SK-N-SH (cell line): ENCODE results near the gene DOC2A. TPM values are rescaled to one million over a fixed set of nuclear protein-coding genes. Genes with fewer than 3 reads are reported as not detected.

Experiments
- CTCF ChIA-PET: fragments of 300-600, 350-600 bp; formaldehyde crosslinking; extraction: SDS; loops from one replicate; lab custom pipeline; 2021; lab: Yijun Ruan, JAX
- POLR2A ChIA-PET: fragments of 350-600 bp; sonication (Branson Sonifier 250); formaldehyde crosslinking; extraction: SDS; loops from one replicate; lab custom pipeline; 2020; ENCODE audit warnings: antibody characterized with exemption, inconsistent platforms; lab: Yijun Ruan, JAX
- DNase-seq: peaks from one replicate; pipeline ENCODE4 v3.0.0; 2012
- H2AFZ ChIP-seq: fragments of 200-600 bp; sonication (generic); 2 replicates; pipeline ENCODE4 v1.8.1; 2016; ENCODE audit warnings: antibody characterized with exemption, mild to moderate bottlenecking, low read depth
- H3F3A ChIP-seq: fragments of 200-600 bp; sonication (generic); replicated peaks from 2 replicates; pipeline ENCODE3; 2016; ENCODE audit warnings: antibody characterized with exemption, mild to moderate bottlenecking; ENCODE audit not compliant: insufficient read depth
- H3K27ac ChIP-seq, 2 experiments: fragments of 200-500 bp in 1 of 2; fragments of 200-600 bp in 1 of 2; sonication (Bioruptor generic) in 1 of 2; sonication (generic), shearing (Covaris generic) in 1 of 2; 2 replicates each; pipeline versions ENCODE4 v1.5.1 to v1.6.1; 2014 to 2016; ENCODE audit warnings: low read depth in 2 of 2, inconsistent platforms in 1 of 2, low read length in 1 of 2, mild to moderate bottlenecking in 1 of 2, mixed read lengths in 1 of 2
- H3K27me3 ChIP-seq: fragments of 200-600 bp; sonication (generic), shearing (Covaris generic); 2 replicates; pipeline ENCODE4 v1.6.1; 2016; ENCODE audit warnings: mixed run types; ENCODE audit not compliant: insufficient read depth
- H3K36me3 ChIP-seq, 2 experiments: fragments of 200-500 bp in 1 of 2; fragments of 200-600 bp in 1 of 2; sonication (Bioruptor generic) in 1 of 2; sonication (generic) in 1 of 2; replicated peaks in 1 of 2; 2 replicates each; pipeline versions ENCODE3 to v1.5.1; 2014 to 2016; ENCODE audit warnings: low read length in 1 of 2, mild to moderate bottlenecking in 1 of 2; ENCODE audit not compliant: insufficient read depth in 2 of 2, control insufficient read depth in 1 of 2
- H3K4me1 ChIP-seq, 2 experiments: fragments of 200-500 bp in 1 of 2; fragments of 200-600 bp in 1 of 2; sonication (Bioruptor generic) in 1 of 2; sonication (generic), shearing (Covaris generic) in 1 of 2; 2 replicates each; pipeline versions ENCODE4 v1.5.1 to v1.6.1; 2014 to 2016; ENCODE audit warnings: low read depth in 1 of 2, low read length in 1 of 2, mixed run types in 1 of 2; ENCODE audit not compliant: insufficient read depth in 2 of 2, control insufficient read depth in 1 of 2
- H3K4me2 ChIP-seq: fragments of 200-600 bp; sonication (generic), shearing (Covaris generic); 2 replicates; pipeline ENCODE4 v1.6.1; 2017; ENCODE audit warnings: mixed run types
- H3K4me3 ChIP-seq, 2 experiments: fragments of 200-500 bp in 1 of 2; fragments of 200-600 bp in 1 of 2; sonication (Bioruptor generic) in 1 of 2; sonication (generic), shearing (Covaris generic) in 1 of 2; 2 replicates each; pipeline versions ENCODE4 v1.5.1 to v1.8.1; 2014 to 2016; ENCODE audit warnings: low read depth in 2 of 2, inconsistent platforms in 1 of 2, low read length in 1 of 2, mild to moderate bottlenecking in 1 of 2, mixed read lengths in 1 of 2, moderate library complexity in 1 of 2
- H3K79me2 ChIP-seq: fragments of 200-600 bp; sonication (generic); 2 replicates; pipeline ENCODE4 v1.8.1; 2017; ENCODE audit warnings: mild to moderate bottlenecking; ENCODE audit not compliant: insufficient read depth
- H3K9ac ChIP-seq: fragments of 200-600 bp; sonication (generic); 2 replicates; pipeline ENCODE4 v1.6.1; 2017; ENCODE audit warnings: mixed run types
- H3K9me2 ChIP-seq: fragments of 200-600 bp; sonication (generic); 2 replicates; pipeline ENCODE4 v1.6.1; 2017; ENCODE audit warnings: mixed run types
- H3K9me3 ChIP-seq: fragments of 200-600 bp; sonication (generic); 2 replicates; pipeline ENCODE4 v1.6.1; 2017; ENCODE audit warnings: mixed run types, mild to moderate bottlenecking, moderate library complexity
- H4K20me1 ChIP-seq: fragments of 200-600 bp; sonication (generic); 2 replicates; pipeline ENCODE4 v1.6.1; 2017; ENCODE audit warnings: mild to moderate bottlenecking, mixed run types; ENCODE audit not compliant: insufficient read depth
- CHD2 ChIP-seq: fragments of 150-350 bp; IDR thresholded peaks from 2 replicates; pipeline ENCODE4 v1.6.1; 2018; ENCODE audit warnings: low read length; ENCODE audit not compliant: partially characterized antibody
- EP300 ChIP-seq, 2 experiments: IDR thresholded peaks; 2 replicates each; pipeline versions ENCODE4 v1.4.0 to v1.6.1; 2012; ENCODE audit warnings: borderline replicate concordance in 1 of 2, low read depth in 1 of 2, low read length in 1 of 2
- EZH2phosphoT487 ChIP-seq: fragments of 200-600 bp; sonication (generic); IDR thresholded peaks from 2 replicates; pipeline ENCODE4 v1.6.1; 2017; ENCODE audit warnings: low read depth, mixed run types, mild to moderate bottlenecking, antibody characterized with exemption, moderate library complexity, borderline replicate concordance
- FOXJ3 ChIP-seq: sonication (generic); formaldehyde crosslinking; IDR thresholded peaks from 2 replicates; pipeline ENCODE4 v1.5.1; 2020; ENCODE audit warnings: mild to moderate bottlenecking, missing genetic modification reagents
- FOXM1 ChIP-seq: IDR thresholded peaks from 2 replicates; pipeline ENCODE4 v1.4.0; 2012; ENCODE audit warnings: low read depth, mild to moderate bottlenecking
- MXI1 ChIP-seq: IDR thresholded peaks from 2 replicates; pipeline ENCODE4 v1.6.1; 2012; ENCODE audit warnings: mild to moderate bottlenecking, low read depth, low read length, improper control_type of control experiment
- NFIC ChIP-seq: IDR thresholded peaks from 2 replicates; pipeline ENCODE4 v1.4.0; 2012; ENCODE audit warnings: borderline replicate concordance
- NRF1 ChIP-seq: IDR thresholded peaks from 2 replicates; pipeline ENCODE4 v1.6.1; 2012; ENCODE audit warnings: low read depth, mild to moderate bottlenecking, low read length
- RAD21 ChIP-seq: IDR thresholded peaks from 2 replicates; pipeline ENCODE4 v1.6.1; 2012; ENCODE audit warnings: mild to moderate bottlenecking, low read length
- RCOR1 ChIP-seq: fragments of 150-350 bp; IDR thresholded peaks from 2 replicates; pipeline ENCODE4 v1.6.1; 2017; ENCODE audit warnings: antibody characterized with exemption, low read length
- RFX5 ChIP-seq: IDR thresholded peaks from 2 replicates; pipeline ENCODE4 v1.6.1; 2012; ENCODE audit warnings: mild to moderate bottlenecking, improper control_type of control experiment, low read length
- RXRA ChIP-seq: IDR thresholded peaks from 2 replicates; pipeline ENCODE4 v1.4.0; 2012; ENCODE audit warnings: low read depth, mild to moderate bottlenecking, borderline replicate concordance
- SIN3A ChIP-seq: IDR thresholded peaks from 2 replicates; pipeline ENCODE4 v1.6.1; 2012; ENCODE audit warnings: low read depth, mild to moderate bottlenecking, low read length, moderate library complexity, borderline replicate concordance
- SMC3 ChIP-seq: IDR thresholded peaks from 2 replicates; pipeline ENCODE4 v1.6.1; 2012; ENCODE audit warnings: low read depth, low read length, improper control_type of control experiment
- YY1 ChIP-seq: IDR thresholded peaks from 2 replicates; pipeline ENCODE4 v1.4.0; 2012; ENCODE audit warnings: low read depth, mild to moderate bottlenecking
- WGBS: methylation state at CpG from one replicate; pipeline ENCODE4 v1.1.6; 2017; ENCODE audit warnings: low lambda C conversion rate; 5-methylcytosine and 5-hydroxymethylcytosine counted together
- polyA plus RNA-seq, 3 experiments: library from polyadenylated mRNA; depleted of rRNA; stranded (reverse); fragments of >200 nt; gene quantifications; 2 replicates each; pipeline ENCODE4 v1.2.3, GENCODE V29; 2012
- TF ChIP-seq, protein P1 (sequence below): IDR thresholded peaks from 2 replicates; pipeline ENCODE4 v1.4.0; 2012; ENCODE audit warnings: low read depth, borderline replicate concordance
- TF ChIP-seq, protein P2 (sequence below): IDR thresholded peaks from 2 replicates; pipeline ENCODE4; 2012
- TF ChIP-seq, protein P3 (sequence below): IDR thresholded peaks from 2 replicates; pipeline ENCODE4 v1.4.0; 2012; ENCODE audit warnings: low read depth

DOC2A gene
- polyA plus RNA-seq, 1 of the 3 experiments (the other 2 are of a cell fraction) = 10.4 TPM

DNA sequence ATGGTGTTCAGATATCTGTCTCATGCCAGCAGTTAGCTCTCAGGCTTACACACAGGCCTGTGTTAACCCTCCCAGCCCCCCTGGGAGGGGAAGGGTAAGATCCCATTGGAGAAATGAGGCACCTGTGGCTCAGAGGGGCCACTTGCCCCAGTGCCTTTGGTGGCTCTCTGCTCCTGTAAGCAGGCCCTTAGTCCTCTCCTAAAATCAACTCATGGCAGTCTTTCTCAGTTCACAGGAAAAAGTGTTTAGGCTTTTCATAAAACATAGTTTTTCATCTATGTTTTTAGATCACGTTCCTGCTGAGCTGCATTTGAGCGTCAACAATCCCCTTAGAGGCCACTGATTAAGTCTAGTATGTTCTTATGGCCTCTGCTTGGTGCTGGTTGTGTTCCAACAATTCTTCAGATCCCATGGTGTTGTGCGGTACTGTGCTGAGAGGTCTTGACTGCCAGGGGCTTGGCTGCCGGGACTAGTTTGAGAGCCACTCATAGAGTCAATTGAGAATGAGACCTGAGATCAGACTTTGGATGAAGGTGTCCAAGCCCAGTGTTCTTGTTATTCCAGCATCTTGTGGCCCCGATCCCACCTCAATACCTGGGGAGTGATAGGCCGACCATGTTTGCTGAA, 26.6 kb downstream of the DOC2A start:
- DNase-seq = no peak
- no peak overlapping the region for H3K4me3 ChIP-seq
- no peak overlapping the region for H3K27ac ChIP-seq
- no peaks in the 10 kb centered on the region for H3K4me1 ChIP-seq
- no peaks in the 10 kb centered on the region for H3K79me2 ChIP-seq
- H2AFZ ChIP-seq = no peak overlapping the region
- ChIA-PET CTCF (no interaction called here), POLR2A (no interaction called here)
- H3K36me3 ChIP-seq = peaks cover 40 to 97% of the 10 kb centered on the region in 2 experiments
- no peaks in the 10 kb centered on the region for H3K9me3 ChIP-seq
- no peaks in the 10 kb centered on the region for H4K20me1 ChIP-seq
- no peak overlapping the region for H3K9ac ChIP-seq
- H3K27me3 ChIP-seq = no peaks in the 10 kb centered on the region
- H3F3A ChIP-seq = no peaks in the 10 kb centered on the region
- TF ChIP-seq EP300 (IDR thresholded peaks at IDR 0.05; ENCODE audit: borderline replicate concordance in 1 of 2, low read depth in 1 of 2, low read length in 1 of 2) = no peak
- no peak for TF ChIP-seq RAD21
- no peak for TF ChIP-seq NRF1
- TF ChIP-seq SMC3 = no peak
- no peak for TF ChIP-seq RCOR1
- TF ChIP-seq, protein P1, sequence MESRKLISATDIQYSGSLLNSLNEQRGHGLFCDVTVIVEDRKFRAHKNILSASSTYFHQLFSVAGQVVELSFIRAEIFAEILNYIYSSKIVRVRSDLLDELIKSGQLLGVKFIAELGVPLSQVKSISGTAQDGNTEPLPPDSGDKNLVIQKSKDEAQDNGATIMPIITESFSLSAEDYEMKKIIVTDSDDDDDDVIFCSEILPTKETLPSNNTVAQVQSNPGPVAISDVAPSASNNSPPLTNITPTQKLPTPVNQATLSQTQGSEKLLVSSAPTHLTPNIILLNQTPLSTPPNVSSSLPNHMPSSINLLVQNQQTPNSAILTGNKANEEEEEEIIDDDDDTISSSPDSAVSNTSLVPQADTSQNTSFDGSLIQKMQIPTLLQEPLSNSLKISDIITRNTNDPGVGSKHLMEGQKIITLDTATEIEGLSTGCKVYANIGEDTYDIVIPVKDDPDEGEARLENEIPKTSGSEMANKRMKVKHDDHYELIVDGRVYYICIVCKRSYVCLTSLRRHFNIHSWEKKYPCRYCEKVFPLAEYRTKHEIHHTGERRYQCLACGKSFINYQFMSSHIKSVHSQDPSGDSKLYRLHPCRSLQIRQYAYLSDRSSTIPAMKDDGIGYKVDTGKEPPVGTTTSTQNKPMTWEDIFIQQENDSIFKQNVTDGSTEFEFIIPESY = no peak
- TF ChIP-seq, protein P2, sequence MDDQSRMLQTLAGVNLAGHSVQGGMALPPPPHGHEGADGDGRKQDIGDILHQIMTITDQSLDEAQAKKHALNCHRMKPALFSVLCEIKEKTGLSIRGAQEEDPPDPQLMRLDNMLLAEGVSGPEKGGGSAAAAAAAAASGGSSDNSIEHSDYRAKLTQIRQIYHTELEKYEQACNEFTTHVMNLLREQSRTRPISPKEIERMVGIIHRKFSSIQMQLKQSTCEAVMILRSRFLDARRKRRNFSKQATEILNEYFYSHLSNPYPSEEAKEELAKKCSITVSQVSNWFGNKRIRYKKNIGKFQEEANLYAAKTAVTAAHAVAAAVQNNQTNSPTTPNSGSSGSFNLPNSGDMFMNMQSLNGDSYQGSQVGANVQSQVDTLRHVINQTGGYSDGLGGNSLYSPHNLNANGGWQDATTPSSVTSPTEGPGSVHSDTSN = no peak
- TF ChIP-seq CHD2 = no peak
- TF ChIP-seq EZH2phosphoT487 = no peak
- TF ChIP-seq NFIC = no peak
- H3K4me2 ChIP-seq = no peak overlapping the region
- H3K9me2 ChIP-seq = no peaks in the 10 kb centered on the region
- 89% methylated on average over 5 of the region's 6 CpGs for WGBS

DNA sequence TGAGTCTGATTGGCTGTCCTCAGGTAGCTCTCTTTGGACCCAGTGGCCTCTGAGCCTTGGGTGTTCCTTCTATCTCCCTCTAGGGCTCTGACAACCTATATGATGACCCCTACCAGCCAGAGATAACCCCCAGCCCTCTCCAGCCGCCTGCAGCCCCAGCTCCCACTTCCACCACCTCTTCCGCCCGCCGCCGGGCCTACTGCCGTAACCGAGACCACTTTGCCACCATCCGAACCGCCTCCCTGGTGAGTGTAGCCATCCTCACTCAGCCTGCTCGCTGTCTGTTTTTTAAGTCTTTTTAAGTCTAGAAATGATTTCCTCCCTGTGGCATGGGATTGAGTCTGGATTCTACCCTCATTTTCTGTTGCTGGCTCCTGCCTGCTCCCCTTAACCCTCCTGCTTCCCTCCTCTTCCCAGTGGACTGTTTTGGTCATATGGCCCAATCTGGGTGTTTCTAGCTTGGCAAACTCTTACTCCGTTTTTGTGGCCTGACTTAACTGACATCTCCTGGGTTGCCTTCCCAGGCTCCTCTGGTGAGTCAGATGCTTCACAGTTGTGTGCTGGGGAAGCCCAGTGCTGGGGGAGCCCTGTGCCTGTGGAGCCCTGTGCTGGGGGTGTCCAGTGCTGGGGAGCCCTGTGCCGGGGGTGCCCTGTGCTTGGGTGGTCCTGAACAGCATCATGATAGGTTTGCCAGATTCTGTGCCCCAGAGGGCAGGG, 27.2 kb downstream of the DOC2A start:
- no peak for DNase-seq
- H3K9ac ChIP-seq = no peak overlapping the region
- POLR2A ChIA-PET = interaction anchor here (1.0 kb wide), 1 partner anchor 10 kb away, joined by 3 read pairs; no protein-coding TSS in a partner anchor
- no peaks in the 10 kb centered on the region for H3K9me2 ChIP-seq
- H3K27me3 ChIP-seq = no peaks in the 10 kb centered on the region
- no peaks in the 10 kb centered on the region for H3K79me2 ChIP-seq
- no peak overlapping the region for H3K4me2 ChIP-seq
- CTCF ChIA-PET = no interaction called here
- no peaks in the 10 kb centered on the region for H3F3A ChIP-seq
- no peaks in the 10 kb centered on the region for H3K9me3 ChIP-seq
- no peaks in the 10 kb centered on the region for H3K4me1 ChIP-seq
- no peak overlapping the region for H3K4me3 ChIP-seq
- H3K27ac ChIP-seq = no peak overlapping the region
- TF ChIP-seq RCOR1 (no peak), FOXJ3 (CRISPR knock-in tag) (no peak), MXI1 (no peak), RXRA (no peak), SIN3A (no peak), FOXM1 (no peak), RFX5 (no peak), YY1 (no peak), CHD2 (no peak)
- TF ChIP-seq, protein P3, sequence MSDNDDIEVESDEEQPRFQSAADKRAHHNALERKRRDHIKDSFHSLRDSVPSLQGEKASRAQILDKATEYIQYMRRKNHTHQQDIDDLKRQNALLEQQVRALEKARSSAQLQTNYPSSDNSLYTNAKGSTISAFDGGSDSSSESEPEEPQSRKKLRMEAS = no peak
- H4K20me1 ChIP-seq = no peaks in the 10 kb centered on the region
- peaks cover 40 to 99% of the 10 kb centered on the region in 2 experiments for H3K36me3 ChIP-seq
- H2AFZ ChIP-seq = no peak overlapping the region
- WGBS = 92% methylated on average over 12 of the region's 12 CpGs
